K562 (cell line): Measurements from ENCODE around the gene SERPINE2. TPM values are rescaled to one million over a fixed set of nuclear protein-coding genes. Genes with fewer than 3 reads are reported as not detected.
A peak's percentile ranks its signal among the peaks of the same experiment; 100 is the strongest.

ENCODE experiments used
- ATAC-seq: fragments of 200-7000 bp; cut with Tn5 transposase; 3 replicates; pipeline ENCODE4 v1.9.1; 2020; ENCODE audit warnings: moderate library complexity
- BruUV-seq: library from RNA; stranded (reverse); fragments of 400-500 nt; replicated peaks from 2 replicates; lab custom pipeline; 2021; lab: Mats Ljungman, UMichigan
- CTCF ChIA-PET: fragments of 300-600 bp; formaldehyde crosslinking; extraction: SDS; loops from one replicate; lab custom pipeline; 2021; ENCODE audit warnings: low intra/inter-chr PET ratio; lab: Yijun Ruan, JAX
- POLR2A ChIA-PET: fragments of 300-600, 350-650 bp; sonication (Branson Sonifier 250); formaldehyde crosslinking; extraction: SDS; loops from one replicate; lab custom pipeline; 2021; ENCODE audit warnings: antibody characterized with exemption, inconsistent platforms; lab: Yijun Ruan, JAX
- DNase-seq, 4 experiments: peaks; one replicate each; pipeline versions ENCODE4 v3.0.0 to v3.0.0-alpha.2; 2011 to 2018; ENCODE audit warnings: low spot score in 3 of 4, mixed read lengths in 3 of 4; ENCODE audit errors: extremely low read depth in 1 of 4
- FAIRE-seq: peaks from 2 replicates; lab custom pipeline; 2011; peaks lifted over from hg19 to GRCh38; lab: Jason Lieb, UNC
- H2AFZ ChIP-seq: 2 replicates; pipeline ENCODE4 v1.6.0; 2011; ENCODE audit warnings: low read depth, low read length, control low read depth, inconsistent platforms
- H3K27ac ChIP-seq: fragments of 200-600 bp; 3 replicates; pipeline ENCODE4 v1.8.0; 2011; ENCODE audit warnings: low read depth, mild to moderate bottlenecking, control low read depth, inconsistent platforms, low read length, moderate library complexity, mixed read lengths; ENCODE audit errors: extremely low read depth
- H3K27me3 ChIP-seq, 2 experiments: fragments of 300-600 bp in 1 of 2; 2 replicates in 1 of 2; 3 replicates in 1 of 2; pipeline versions ENCODE4 v1.6.0 to v1.8.0; 2011; ENCODE audit warnings: inconsistent platforms in 2 of 2, low read length in 2 of 2, mild to moderate bottlenecking in 1 of 2, mixed read lengths in 1 of 2, moderate library complexity in 1 of 2; ENCODE audit not compliant: control insufficient read depth in 2 of 2, insufficient read depth in 2 of 2
- H3K36me3 ChIP-seq: fragments of 300-600 bp; 3 replicates; pipeline ENCODE4 v1.8.0; 2011; ENCODE audit warnings: mild to moderate bottlenecking, low read length, inconsistent platforms; ENCODE audit not compliant: control insufficient read depth, insufficient read depth
- H3K4me1 ChIP-seq, 2 experiments: fragments of 200-600 bp in 1 of 2; replicated peaks in 1 of 2; 2 replicates in 1 of 2; 3 replicates in 1 of 2; pipeline versions ENCODE4 v1.5.1 to v1.8.0; 2011; ENCODE audit warnings: inconsistent platforms in 2 of 2, low read length in 2 of 2, mild to moderate bottlenecking in 1 of 2, mixed read lengths in 1 of 2, moderate library complexity in 1 of 2; ENCODE audit not compliant: control insufficient read depth in 2 of 2, insufficient read depth in 2 of 2
- H3K4me2 ChIP-seq: 2 replicates; pipeline ENCODE4 v1.6.1; 2011; ENCODE audit warnings: low read length, control low read depth, inconsistent platforms, mixed read lengths; ENCODE audit not compliant: insufficient read depth
- H3K4me3 ChIP-seq: fragments of 200-600 bp; sonication (generic), shearing (Covaris generic); 2 replicates; pipeline ENCODE4 v1.5.1; 2016; ENCODE audit warnings: control low read depth, inconsistent platforms
- H3K79me2 ChIP-seq: fragments of 200-600 bp; 3 replicates; pipeline ENCODE4 v1.8.0; 2011; ENCODE audit warnings: low read length, inconsistent platforms; ENCODE audit not compliant: control insufficient read depth, insufficient read depth
- H3K9ac ChIP-seq, 2 experiments: 2 replicates each; pipeline versions ENCODE4 v1.6.0 to v1.6.1; 2011; ENCODE audit warnings: low read depth in 2 of 2, low read length in 2 of 2, control low read depth in 1 of 2, inconsistent platforms in 1 of 2, mild to moderate bottlenecking in 1 of 2, mixed read lengths in 1 of 2; ENCODE audit not compliant: insufficient read depth in 1 of 2
- H3K9me1 ChIP-seq: one replicate; pipeline ENCODE4 v1.6.0; 2011; ENCODE audit warnings: inconsistent platforms, mild to moderate bottlenecking, low read length, moderate library complexity; ENCODE audit not compliant: control insufficient read depth, insufficient read depth
- H3K9me3 ChIP-seq: replicated peaks from 2 replicates; pipeline ENCODE4 v1.5.1; 2011; ENCODE audit warnings: low read depth, low read length, inconsistent platforms; ENCODE audit not compliant: control insufficient read depth, insufficient read depth
- H4K20me1 ChIP-seq: replicated peaks from 2 replicates; pipeline ENCODE4 v1.6.1; 2011; ENCODE audit warnings: low read length, inconsistent platforms, mixed read lengths; ENCODE audit not compliant: control insufficient read depth, insufficient read depth
- ETV1 ChIP-seq: fragments of 450-650 bp; conservative IDR thresholded peaks from 2 replicates; pipeline ENCODE4 v1.6.1; 2016; ENCODE audit warnings: missing genetic modification characterization, control low read depth, low read depth, missing compliant biosample characterization
- GABPA ChIP-seq: fragments of 200-800 bp; sonication (Bioruptor generic); conservative IDR thresholded peaks from 2 replicates; pipeline ENCODE4 v1.6.1; 2016; ENCODE audit warnings: low read depth, missing genetic modification characterization, missing compliant biosample characterization
- MEIS2 ChIP-seq: fragments of 450-650 bp; IDR thresholded peaks from 2 replicates; pipeline ENCODE4 v1.6.1; 2014; ENCODE audit warnings: mild to moderate bottlenecking; ENCODE audit not compliant: partially characterized antibody
- PHF8 ChIP-seq: fragments of 200-600 bp; sonication (generic); IDR thresholded peaks from 2 replicates; pipeline ENCODE4 v1.6.1; 2012; ENCODE audit warnings: mixed run types, mild to moderate bottlenecking, inconsistent platforms, low read length, moderate library complexity, borderline replicate concordance
- POLR2H ChIP-seq: IDR thresholded peaks from 2 replicates; pipeline ENCODE4 v1.6.1; 2016; ENCODE audit warnings: missing genetic modification characterization, low read depth, mild to moderate bottlenecking, control low read depth, missing compliant biosample characterization, moderate library complexity
- SPI1 ChIP-seq: IDR thresholded peaks from 2 replicates; pipeline ENCODE4 v1.6.1; 2011; ENCODE audit warnings: low read depth, low read length, control low read depth, borderline replicate concordance
- SREBF1 ChIP-seq: fragments of 150-350 bp; IDR thresholded peaks from 2 replicates; pipeline ENCODE4 v1.6.1; 2014; ENCODE audit warnings: antibody characterized with exemption, low read depth, low read length, borderline replicate concordance
- ZNF12 ChIP-seq: sonication (generic); formaldehyde crosslinking; IDR thresholded peaks from 2 replicates; pipeline ENCODE4 v1.4.0; 2020; ENCODE audit warnings: mild to moderate bottlenecking, missing genetic modification reagents
- WGBS: fragments of 100-300 bp; shearing (Covaris generic); methylation state at CpG from one replicate; pipeline ENCODE4 v1.1.6; 2016; ENCODE audit warnings: low coverage, mixed read lengths; ENCODE audit not compliant: insufficient coverage; ENCODE audit errors: missing lambda C conversion rate; 5-methylcytosine and 5-hydroxymethylcytosine counted together
- in situ Hi-C: fragments of 300-500 bp; cut with MboI; formaldehyde crosslinking; loops from 4 replicates; pipeline ENCODE4 v1.15.0; 2018; ENCODE audit warnings: inconsistent platforms, mixed read lengths
- intact Hi-C: fragments of 100-400 bp; cut with micrococcal nuclease; formaldehyde crosslinking; loops from 2 replicates; pipeline ENCODE4 v1.14.2; 2022
- polyA plus RNA-seq, 8 experiments: library from polyadenylated mRNA; depleted of rRNA in 4 of 8; stranded (reverse) in 5 of 8; unstranded in 3 of 8; fragments of >200 nt; fragmentation: Nextera tagmentation in 2 of 8; fragmentation: Illumina TruSeq in 1 of 8; extraction: Ambion mirVana in 2 of 8; extraction: Trizol in 1 of 8; gene quantifications; 2 replicates each; pipeline versions ENCODE4 v1.2.1 to v1.2.3, GENCODE V29; 2011 to 2014; ENCODE audit warnings: inconsistent platforms in 1 of 8, missing spikeins in 1 of 8
- total RNA-seq, 7 experiments: library from RNA; depleted of rRNA in 6 of 7; stranded (reverse); fragments of >200 nt in 6 of 7; fragmentation: Illumina TruSeq in 2 of 7; extraction: Trizol in 2 of 7; gene quantifications; 2 replicates each; pipeline versions ENCODE4 v1.2.1 to v1.2.3, GENCODE V29; 2011 to 2021; ENCODE audit warnings: low replicate concordance in 1 of 7
- TF ChIP-seq, protein P1 (sequence below): sonication (generic); formaldehyde crosslinking; IDR thresholded peaks from 2 replicates; pipeline ENCODE4 v1.8.0; 2023; ENCODE audit warnings: mild to moderate bottlenecking, missing genetic modification reagents
- TF ChIP-seq, protein P2 (sequence below): fragments of 250-450 bp; sonication (Bioruptor Pico); IDR thresholded peaks from 2 replicates; pipeline ENCODE4 v1.6.1; 2021; ENCODE audit warnings: mild to moderate bottlenecking
- TF ChIP-seq, protein P3 (sequence below): fragments of 450-650 bp; formaldehyde crosslinking; conservative IDR thresholded peaks from 2 replicates; pipeline ENCODE4 v1.4.0; 2022; ENCODE audit warnings: mild to moderate bottlenecking, missing genetic modification characterization
- TF ChIP-seq, protein P4 (sequence below): fragments of 250-450 bp; sonication (Bioruptor Pico); IDR thresholded peaks from 2 replicates; pipeline ENCODE4 v1.4.0; 2020; ENCODE audit warnings: mild to moderate bottlenecking, moderate library complexity

The SERPINE2 gene
- total and polyA plus RNA-seq, 9 of the 15 experiments (the other 6 are each of a cell fraction or from before 2014, with no cell fraction given), result 0.03 to 0.16 (median 0.13) TPM; not detected in 6

- H3K9ac ChIP-seq, result no peak overlapping the region
- no TSS peak for BruUV-seq
- H3K9me1 ChIP-seq, result no peaks in the 10 kb centered on the region
- ATAC-seq, result peak; percentile 87
- H4K20me1 ChIP-seq, result no peaks in the 10 kb centered on the region
- CTCF ChIA-PET, result no interaction called here
- peaks cover 0 to 3% of the 10 kb centered on the region in 2 experiments; a peak in 1 of 5 replicates for H3K4me1 ChIP-seq
- in situ Hi-C loops, result no loop called here
- intact Hi-C loops, result no loop called here
- H3K4me3 ChIP-seq, result no peak overlapping the region
- H3K36me3 ChIP-seq, result no peaks in the 10 kb centered on the region
- H3K9me3 ChIP-seq, result no peaks in the 10 kb centered on the region
- H2AFZ ChIP-seq, result peak overlapping the region; percentile 38
- no peaks in the 10 kb centered on the region; a peak in 2 of 5 replicates for H3K27me3 ChIP-seq
- H3K4me2 ChIP-seq, result peak overlapping the region; percentile 5; the same call in 1 of the 2 replicates
- peak in 3 of 4 experiments; percentile 11 to 29 (median 13) for DNase-seq
- no peak for FAIRE-seq
- 12% methylated on average over 7 of the region's 7 CpGs for WGBS
- H3K79me2 ChIP-seq, result no peaks in the 10 kb centered on the region
- H3K27ac ChIP-seq, result no peak overlapping the region
- POLR2A ChIA-PET, result no interaction called here
- TF ChIP-seq, protein P1, sequence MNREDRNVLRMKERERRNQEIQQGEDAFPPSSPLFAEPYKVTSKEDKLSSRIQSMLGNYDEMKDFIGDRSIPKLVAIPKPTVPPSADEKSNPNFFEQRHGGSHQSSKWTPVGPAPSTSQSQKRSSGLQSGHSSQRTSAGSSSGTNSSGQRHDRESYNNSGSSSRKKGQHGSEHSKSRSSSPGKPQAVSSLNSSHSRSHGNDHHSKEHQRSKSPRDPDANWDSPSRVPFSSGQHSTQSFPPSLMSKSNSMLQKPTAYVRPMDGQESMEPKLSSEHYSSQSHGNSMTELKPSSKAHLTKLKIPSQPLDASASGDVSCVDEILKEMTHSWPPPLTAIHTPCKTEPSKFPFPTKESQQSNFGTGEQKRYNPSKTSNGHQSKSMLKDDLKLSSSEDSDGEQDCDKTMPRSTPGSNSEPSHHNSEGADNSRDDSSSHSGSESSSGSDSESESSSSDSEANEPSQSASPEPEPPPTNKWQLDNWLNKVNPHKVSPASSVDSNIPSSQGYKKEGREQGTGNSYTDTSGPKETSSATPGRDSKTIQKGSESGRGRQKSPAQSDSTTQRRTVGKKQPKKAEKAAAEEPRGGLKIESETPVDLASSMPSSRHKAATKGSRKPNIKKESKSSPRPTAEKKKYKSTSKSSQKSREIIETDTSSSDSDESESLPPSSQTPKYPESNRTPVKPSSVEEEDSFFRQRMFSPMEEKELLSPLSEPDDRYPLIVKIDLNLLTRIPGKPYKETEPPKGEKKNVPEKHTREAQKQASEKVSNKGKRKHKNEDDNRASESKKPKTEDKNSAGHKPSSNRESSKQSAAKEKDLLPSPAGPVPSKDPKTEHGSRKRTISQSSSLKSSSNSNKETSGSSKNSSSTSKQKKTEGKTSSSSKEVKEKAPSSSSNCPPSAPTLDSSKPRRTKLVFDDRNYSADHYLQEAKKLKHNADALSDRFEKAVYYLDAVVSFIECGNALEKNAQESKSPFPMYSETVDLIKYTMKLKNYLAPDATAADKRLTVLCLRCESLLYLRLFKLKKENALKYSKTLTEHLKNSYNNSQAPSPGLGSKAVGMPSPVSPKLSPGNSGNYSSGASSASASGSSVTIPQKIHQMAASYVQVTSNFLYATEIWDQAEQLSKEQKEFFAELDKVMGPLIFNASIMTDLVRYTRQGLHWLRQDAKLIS (CRISPR knock-in tag), result no peak
- TF ChIP-seq, protein P2, sequence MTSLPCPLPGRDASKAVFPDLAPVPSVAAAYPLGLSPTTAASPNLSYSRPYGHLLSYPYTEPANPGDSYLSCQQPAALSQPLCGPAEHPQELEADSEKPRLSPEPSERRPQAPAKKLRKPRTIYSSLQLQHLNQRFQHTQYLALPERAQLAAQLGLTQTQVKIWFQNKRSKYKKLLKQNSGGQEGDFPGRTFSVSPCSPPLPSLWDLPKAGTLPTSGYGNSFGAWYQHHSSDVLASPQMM (CRISPR knock-in tag), result no peak
- TF ChIP-seq ZNF12 (CRISPR knock-in tag) (no peak), MEIS2 (peak; percentile 33), GABPA (tag) (peak; percentile 80), PHF8 (no peak), SREBF1 (no peak), POLR2H (tag) (0 out of 2 replicates have a peak, but pooled peaks have one; percentile 31), ETV1 (tag) (peak; percentile 19; the same call in 1 of the 2 replicates), SPI1 (peak; percentile 31; the same call in 1 of the 2 replicates)
- TF ChIP-seq, protein P3, sequence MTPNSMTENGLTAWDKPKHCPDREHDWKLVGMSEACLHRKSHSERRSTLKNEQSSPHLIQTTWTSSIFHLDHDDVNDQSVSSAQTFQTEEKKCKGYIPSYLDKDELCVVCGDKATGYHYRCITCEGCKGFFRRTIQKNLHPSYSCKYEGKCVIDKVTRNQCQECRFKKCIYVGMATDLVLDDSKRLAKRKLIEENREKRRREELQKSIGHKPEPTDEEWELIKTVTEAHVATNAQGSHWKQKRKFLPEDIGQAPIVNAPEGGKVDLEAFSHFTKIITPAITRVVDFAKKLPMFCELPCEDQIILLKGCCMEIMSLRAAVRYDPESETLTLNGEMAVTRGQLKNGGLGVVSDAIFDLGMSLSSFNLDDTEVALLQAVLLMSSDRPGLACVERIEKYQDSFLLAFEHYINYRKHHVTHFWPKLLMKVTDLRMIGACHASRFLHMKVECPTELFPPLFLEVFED (CRISPR knock-in tag), result no peak
- TF ChIP-seq, protein P4, sequence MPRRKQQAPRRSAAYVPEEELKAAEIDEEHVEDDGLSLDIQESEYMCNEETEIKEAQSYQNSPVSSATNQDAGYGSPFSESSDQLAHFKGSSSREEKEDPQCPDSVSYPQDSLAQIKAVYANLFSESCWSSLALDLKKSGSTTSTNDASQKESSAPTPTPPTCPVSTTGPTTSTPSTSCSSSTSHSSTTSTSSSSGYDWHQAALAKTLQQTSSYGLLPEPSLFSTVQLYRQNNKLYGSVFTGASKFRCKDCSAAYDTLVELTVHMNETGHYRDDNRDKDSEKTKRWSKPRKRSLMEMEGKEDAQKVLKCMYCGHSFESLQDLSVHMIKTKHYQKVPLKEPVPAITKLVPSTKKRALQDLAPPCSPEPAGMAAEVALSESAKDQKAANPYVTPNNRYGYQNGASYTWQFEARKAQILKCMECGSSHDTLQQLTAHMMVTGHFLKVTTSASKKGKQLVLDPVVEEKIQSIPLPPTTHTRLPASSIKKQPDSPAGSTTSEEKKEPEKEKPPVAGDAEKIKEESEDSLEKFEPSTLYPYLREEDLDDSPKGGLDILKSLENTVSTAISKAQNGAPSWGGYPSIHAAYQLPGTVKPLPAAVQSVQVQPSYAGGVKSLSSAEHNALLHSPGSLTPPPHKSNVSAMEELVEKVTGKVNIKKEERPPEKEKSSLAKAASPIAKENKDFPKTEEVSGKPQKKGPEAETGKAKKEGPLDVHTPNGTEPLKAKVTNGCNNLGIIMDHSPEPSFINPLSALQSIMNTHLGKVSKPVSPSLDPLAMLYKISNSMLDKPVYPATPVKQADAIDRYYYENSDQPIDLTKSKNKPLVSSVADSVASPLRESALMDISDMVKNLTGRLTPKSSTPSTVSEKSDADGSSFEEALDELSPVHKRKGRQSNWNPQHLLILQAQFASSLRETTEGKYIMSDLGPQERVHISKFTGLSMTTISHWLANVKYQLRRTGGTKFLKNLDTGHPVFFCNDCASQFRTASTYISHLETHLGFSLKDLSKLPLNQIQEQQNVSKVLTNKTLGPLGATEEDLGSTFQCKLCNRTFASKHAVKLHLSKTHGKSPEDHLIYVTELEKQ (CRISPR knock-in tag), result no peak
Measured at GRCh38 chr2:224025874-224026273, 13.2 kb downstream of the SERPINE2 start.
